C4-2B (cell line): ENCODE results near the gene CLEC16A.

Source experiments
- H3K27ac ChIP-seq: fragments of 450-650 bp; 2 replicates; pipeline ENCODE4 v1.5.1; 2017
- ZFX ChIP-seq: fragments of 450-650 bp; IDR thresholded peaks from 2 replicates; pipeline ENCODE4 v1.6.1; 2017
- TF ChIP-seq, protein P1 (sequence below): fragments of 450-650 bp; conservative IDR thresholded peaks from 2 replicates; pipeline ENCODE4 v1.5.1; 2017; ENCODE audit warnings: mild to moderate bottlenecking

The CLEC16A gene

DNA sequence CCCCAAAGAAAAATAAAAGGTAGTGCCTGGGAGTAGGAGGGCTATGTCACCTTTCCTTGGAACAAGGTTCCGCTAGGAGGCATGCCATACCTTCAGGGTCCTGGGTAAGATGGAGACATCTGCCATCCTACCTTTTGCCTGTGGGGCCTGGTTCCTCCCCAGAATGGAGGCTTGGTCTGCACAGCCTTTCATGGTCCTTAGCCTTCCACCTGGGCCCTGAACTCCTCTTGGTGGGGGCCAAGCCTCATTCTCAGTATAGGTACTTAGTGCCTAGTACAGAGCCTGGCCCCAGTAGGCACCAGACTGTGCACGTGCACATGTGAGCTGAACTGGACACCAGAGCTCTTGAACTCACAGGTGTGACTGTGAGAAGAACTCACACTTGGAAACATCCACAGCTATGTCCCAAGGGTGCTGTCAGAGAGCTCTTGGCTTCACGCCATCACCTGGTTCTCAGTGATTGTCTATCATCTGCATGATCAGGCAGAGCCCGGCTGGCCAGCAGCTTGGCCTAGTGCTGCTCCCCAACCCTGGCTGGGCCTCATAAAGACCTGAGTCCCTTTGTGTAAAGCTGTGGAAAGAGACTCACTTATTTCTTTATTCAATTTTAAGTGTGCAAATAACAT is 168.5 kb downstream of the CLEC16A start:
- H3K27ac ChIP-seq, result no peak overlapping the region
- TF ChIP-seq, protein P1, sequence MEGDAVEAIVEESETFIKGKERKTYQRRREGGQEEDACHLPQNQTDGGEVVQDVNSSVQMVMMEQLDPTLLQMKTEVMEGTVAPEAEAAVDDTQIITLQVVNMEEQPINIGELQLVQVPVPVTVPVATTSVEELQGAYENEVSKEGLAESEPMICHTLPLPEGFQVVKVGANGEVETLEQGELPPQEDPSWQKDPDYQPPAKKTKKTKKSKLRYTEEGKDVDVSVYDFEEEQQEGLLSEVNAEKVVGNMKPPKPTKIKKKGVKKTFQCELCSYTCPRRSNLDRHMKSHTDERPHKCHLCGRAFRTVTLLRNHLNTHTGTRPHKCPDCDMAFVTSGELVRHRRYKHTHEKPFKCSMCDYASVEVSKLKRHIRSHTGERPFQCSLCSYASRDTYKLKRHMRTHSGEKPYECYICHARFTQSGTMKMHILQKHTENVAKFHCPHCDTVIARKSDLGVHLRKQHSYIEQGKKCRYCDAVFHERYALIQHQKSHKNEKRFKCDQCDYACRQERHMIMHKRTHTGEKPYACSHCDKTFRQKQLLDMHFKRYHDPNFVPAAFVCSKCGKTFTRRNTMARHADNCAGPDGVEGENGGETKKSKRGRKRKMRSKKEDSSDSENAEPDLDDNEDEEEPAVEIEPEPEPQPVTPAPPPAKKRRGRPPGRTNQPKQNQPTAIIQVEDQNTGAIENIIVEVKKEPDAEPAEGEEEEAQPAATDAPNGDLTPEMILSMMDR, result no peak
- TF ChIP-seq ZFX, result no peak

DNA sequence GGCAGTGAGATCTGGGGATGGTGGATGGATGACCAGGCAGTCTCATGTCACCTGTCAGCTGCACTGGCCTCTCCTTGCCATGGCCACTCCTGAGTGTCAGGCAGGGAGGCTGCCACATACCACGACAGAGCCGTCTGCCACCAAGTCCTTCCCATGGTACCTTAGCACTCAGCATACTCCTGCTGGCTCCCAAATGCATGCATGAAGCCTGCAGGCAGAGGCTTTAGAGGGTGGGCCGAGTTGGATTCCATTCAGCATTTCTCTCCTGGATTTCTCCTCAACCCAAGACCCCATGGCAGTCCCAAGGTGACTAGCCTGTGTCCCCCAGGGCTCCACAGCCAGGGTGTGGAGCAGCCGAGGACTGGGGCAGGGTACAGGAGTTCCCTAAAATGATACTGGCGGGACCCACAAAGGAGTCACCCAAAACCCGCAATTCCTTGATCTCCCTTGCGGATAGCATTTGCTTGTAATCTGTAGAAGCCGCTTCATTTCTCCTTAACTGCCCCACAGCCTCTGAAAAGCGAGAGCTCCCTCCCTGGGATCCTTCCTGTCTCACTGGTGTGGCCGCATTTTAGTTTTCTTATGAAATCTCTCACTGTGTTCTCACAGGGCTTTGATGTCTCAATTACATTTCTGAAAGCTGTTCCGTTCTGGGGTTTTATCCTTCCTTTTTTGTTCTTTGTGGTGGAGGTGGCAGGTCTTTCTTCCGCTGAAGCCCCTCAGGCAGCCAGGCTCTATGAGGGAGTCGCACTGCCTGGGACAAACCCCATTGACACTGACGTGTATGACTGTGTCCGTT is 170.2 kb downstream of the CLEC16A start:
- H3K27ac ChIP-seq, result no peak overlapping the region
- TF ChIP-seq, protein P1, result no peak
- TF ChIP-seq ZFX, result no peak

DNA sequence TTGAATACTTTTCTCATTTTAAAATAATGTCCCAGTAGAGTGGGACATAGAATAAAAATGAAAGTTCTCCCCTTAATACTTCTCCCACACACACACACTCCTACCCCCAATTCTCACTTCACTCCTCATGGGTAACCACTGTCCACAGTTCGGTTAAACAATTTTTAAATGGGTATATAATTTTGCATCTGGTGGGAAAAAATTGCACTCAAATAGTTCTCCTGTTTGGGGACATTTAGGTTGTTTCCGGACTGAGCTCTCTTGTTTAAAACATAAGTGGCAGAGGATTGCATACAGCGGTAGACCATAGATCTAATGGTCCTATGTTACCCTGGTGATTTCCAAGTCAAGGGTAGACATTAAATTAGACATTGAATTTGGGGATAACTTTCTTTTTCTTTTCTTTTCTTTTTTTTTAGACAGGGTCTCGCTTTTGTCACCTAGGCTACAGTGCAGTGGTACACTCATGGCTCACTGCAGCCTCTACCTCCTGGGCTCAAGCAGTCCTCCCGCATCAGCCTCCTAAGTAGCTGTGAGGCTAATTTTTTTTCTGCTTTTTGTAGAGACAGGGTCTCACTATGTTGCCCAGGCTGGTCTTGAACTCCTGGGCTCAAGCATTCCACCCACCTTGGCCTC is 173.3 kb downstream of the CLEC16A start:
- TF ChIP-seq, protein P1, result no peak
- no peak for TF ChIP-seq ZFX
- no peak overlapping the region for H3K27ac ChIP-seq

DNA sequence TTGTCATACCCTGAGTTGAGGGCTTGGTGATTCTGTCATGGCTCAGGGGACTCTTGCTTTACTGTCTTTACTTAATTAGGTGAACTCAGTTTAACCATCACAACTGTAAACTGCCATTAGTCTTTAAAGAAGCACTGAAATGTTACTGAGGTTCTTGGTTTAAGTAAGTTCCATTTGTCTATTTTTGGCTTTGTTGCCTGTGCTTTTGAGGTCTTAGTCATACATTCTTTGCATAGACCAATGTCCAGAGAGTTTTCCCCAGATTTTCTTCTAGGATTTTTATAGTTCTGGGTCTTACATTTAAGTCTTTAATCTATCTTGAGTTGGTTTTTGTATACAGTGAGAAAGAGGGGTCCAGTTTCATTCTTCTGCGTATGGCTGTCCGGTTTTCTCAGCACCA is 174.1 kb downstream of the CLEC16A start:
- no peak overlapping the region for H3K27ac ChIP-seq
- TF ChIP-seq ZFX, result no peak
- TF ChIP-seq, protein P1, result no peak

DNA sequence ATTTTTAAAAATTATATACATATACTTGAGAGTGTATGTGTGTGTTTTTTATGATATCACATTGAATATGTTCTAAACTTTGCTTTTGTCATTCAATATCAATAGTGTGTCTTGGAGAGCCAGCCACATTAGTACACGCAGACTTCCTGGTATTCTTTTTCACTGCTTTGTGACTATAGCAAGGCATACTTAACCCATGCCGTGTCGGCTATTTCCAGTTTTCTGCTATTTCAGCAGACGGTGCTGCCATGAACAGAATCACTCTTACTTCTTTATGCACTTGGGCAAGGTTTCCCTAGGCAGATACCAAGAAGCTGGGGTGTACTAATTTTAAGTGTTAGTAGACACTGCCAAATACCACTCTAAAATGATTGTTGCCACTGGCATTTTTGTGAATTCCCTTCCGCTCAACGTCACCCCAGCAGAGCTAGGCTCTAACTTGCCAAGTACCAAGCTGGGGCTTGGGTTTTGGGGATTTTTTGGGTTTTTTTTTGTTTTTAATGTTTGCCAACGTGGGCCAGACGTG is 176.8 kb downstream of the CLEC16A start:
- H3K27ac ChIP-seq, result no peak overlapping the region
- TF ChIP-seq ZFX, result no peak
- TF ChIP-seq, protein P1, result no peak

DNA sequence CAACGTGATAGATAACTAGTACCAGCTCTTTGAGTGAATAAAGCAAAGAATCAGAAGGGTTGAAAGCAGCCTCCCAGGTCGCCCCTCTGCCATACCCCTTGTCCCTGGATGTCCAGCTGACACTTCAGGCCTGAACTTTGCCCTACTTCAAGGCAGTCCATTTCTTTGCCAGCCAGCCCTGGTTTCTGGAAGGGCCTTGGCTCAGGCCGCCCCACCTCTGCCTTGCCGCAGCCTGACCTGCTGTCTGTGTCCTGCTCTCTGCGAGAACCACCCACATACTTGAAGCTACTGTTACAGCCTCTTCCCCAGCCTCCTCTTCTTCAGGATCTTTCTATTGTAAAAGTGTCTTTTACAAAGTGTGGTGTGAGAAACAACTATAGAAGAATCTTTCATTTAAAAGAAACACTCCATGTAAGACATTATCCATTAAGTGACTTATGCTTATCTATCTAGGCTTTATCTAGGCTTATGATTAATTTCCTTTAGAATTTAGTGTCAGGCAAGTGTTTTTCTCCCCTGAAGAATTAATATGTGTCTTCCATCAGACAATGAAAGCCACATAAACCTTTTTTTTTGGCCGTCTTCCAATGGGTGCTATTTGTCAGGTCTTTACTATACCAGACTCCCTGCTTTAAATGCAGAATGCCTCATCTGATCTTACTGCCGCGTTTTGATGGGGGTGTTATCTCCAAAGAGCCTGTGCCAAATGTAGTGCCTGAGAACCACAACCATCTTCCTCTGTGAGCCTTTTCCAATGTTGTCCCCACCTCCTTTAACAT is 177.7 kb downstream of the CLEC16A start:
- TF ChIP-seq, protein P1, result no peak
- TF ChIP-seq ZFX, result no peak
- H3K27ac ChIP-seq, result no peak overlapping the region
